ENCODE results near the gene TUBA4B.
"Not testable (repeated sequence)": the region's sequence is repeated elsewhere in the genome, so short reads cannot be mapped to it uniquely, and the experiment has no call there.

Gene TUBA4B

DNA sequence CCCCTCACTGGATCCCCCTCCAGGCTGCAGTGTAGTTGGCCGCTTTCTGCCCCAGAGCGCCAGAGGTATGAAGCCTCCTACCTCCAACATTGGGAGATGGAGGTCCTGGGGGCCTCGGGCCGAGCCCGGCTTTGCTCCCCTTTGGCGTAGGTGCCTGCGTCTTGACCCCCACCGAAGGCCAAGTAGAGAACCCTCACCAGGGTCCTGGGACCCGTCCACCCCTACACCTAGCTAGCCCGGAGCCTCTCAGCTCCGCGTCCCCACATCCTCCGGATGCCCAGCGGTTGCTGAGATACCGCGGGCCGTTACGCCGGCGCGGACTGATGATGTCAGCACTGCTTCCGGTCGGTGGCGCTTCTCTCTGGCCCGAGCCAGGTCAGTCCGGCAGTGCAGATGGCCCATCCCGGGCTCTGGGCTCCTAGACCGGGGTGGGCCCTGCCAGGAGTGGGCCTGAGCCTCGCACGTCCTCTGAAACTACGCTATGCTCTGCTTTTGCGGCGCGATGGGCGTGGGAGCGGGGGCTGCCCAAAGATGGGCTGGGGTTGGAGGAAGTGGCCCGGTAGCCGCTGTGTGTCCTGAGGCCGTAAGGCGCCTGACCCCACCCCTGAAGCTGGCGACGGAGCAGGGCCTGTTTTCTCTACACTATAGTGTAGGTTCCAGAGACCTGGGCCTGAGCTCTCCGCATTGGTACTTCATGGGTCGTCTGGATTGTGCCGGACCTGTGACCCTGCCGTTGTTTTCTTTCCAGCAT lies 7.7 kb upstream of the TUBA4B start, which contains the start of the genes GLB1L and STK16:
TSS of gene GLB1L (minus strand) at position 297 of the 751 bp plus-strand sequence. CDS start 1,871 bp downstream, outside the sequence.
TSS of gene STK16 (plus strand) at position 332 of the 751 bp plus-strand sequence. CDS start 521 bp downstream, outside the sequence.
- Histone ChIP-seq H3K27ac (peak within 1 kb of the TSS; percentile 71 to 99 (median 93)), H3K4me3 (peak within 1 kb of the TSS; percentile 66 to 92 (median 76))

DNA sequence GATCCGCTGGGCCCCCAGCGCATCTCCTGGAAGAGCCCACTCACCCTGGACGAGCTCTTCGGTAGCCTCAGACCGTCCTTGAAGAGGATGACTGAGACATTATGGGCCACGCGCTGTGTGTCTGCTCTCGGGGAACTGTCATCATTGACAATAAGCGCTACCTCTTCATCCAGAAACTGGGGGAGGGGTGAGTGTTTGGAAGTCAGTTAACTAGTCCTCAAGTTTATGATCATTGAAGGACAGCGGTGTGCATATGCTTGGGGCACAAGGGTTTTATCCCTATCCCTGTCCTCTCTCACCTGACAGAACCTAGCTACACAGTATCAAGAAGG lies 7.2 kb upstream of the TUBA4B start:
- peak overlapping the region; percentile 66 to 92 (median 76) for H3K4me3 ChIP-seq
- H3K27ac ChIP-seq, result peak overlapping the region; percentile 71 to 99 (median 93)

DNA sequence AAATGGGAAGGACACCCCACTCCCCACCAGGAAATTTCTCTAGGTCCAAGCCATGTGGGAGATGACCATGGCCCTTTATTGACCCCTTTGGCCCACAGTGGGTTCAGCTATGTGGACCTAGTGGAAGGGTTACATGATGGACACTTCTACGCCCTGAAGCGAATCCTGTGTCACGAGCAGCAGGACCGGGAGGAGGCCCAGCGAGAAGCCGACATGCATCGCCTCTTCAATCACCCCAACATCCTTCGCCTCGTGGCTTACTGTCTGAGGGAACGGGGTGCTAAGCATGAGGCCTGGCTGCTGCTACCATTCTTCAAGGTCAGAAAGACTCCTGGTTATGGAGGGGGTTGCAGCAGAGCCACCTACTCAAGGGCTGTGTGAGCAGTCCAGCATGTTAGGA lies 6.5 kb upstream of the TUBA4B start:
- H3K27ac ChIP-seq, result peak overlapping the region in 17 of 21 experiments; percentile 33 to 98 (median 91)
- H3K4me3 ChIP-seq, result no peak overlapping the region

DNA sequence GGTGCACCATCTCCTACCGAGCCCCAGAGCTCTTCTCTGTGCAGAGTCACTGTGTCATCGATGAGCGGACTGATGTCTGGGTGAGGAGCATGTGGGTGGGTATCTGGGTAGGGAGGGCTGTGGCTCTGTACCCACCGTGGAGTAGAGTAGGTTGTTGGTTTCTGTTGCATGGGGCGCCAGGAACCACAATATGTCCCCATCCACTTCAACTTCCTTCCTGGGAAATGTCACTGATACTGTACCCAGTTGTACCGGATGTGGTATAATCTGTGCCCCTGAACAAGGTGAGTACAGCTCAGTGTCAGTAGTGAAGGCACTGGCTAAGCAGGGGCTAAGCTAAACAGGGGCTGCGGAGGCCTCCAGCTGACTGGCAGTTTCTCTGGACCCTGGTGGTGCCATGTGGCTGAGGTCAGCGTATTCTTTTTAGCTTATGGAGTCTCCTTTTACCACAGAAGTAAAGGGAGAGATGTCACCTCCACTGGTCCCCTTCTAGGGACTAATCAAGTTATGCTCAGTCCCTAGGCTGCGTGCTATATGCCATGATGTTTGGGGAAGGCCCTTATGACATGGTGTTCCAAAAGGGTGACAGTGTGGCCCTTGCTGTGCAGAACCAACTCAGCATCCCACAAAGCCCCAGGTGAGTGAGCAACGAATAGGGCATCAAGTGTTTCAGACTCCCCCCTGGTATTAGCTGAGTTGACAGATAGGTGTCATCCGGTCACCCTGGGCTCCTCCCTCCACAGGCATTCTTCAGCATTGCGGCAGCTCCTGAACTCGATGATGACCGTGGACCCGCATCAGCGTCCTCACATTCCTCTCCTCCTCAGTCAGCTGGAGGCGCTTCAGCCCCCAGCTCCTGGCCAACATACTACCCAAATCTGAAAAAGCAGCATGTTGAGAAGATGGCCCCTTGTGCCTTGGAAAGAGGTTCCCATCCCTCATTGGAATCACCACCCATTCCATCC lies 5.1 kb upstream of the TUBA4B start:
- H3K4me3 ChIP-seq, result no peak overlapping the region
- H3K27ac ChIP-seq, result peak overlapping the region in 20 of 21 experiments; percentile 57 to 98 (median 86)

DNA sequence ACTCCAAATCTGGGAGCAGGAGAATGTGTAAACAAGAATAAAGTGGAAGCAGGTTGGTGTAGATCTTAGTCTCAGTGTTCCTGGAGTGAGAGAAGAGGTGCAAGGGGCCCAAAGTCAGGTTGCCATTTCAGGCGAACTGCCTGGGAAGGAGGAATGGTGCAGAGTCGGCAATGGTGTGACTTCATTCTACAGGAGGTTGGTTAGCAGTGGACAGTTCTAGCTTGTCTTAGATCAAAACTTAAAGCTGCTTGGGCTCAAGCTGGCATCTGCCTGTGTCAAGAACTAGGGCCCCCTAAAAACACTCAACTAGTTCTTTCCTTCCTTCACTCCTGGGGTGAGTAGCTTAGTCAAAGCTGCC lies 4.2 kb upstream of the TUBA4B start:
- peak overlapping the region in 3 of 7 experiments; percentile 8 to 24 (median 20) for H3K4me3 ChIP-seq

DNA sequence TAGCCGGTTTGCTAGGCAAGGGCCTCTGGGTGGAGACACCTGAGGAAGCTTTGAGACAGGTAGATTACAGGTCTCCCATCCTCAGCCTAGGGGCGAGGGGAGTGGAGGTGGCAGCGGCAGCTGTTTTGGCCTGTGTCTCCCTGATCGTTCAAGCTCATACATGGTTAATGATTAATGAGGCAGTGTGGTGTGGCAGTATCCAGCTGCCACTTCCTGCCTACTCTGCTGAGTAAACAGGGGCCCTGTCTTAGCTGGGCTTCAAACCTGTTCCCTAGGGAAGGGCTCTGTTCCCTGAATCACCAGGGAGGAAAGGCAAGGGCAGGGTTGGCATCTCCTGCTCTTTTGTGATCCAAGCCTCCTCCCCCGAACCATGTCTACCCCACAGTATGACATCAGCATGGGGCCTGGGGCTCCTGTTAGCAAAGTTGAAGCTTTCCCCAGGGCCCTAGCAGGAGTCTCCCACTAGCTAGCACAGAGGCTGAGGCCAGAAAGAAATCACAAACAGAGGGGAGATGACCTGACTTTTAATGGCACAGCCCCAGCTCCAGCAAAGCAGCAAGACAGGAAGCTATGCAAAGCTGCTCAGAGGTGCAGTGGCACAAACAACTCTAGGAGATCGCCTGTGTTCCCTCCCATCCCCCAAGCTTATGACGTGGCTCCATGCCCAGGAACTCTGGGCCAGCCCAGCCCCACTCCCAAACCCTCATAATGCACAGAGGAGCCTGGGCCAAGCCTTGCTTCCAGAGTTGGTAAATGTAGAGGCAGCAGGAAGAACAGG lies 3.7 kb upstream of the TUBA4B start:
- Histone ChIP-seq H3K27ac (peak overlapping the region in 20 of 21 experiments; percentile 57 to 98 (median 86)), H3K4me3 (peak overlapping the region in 6 of 7 experiments; percentile 2 to 75 (median 16))

More for the DNA sequence above, 4.2 kb upstream of the TUBA4B start:
- H3K27ac ChIP-seq, result peak overlapping the region in 20 of 21 experiments; percentile 57 to 98 (median 86)

DNA sequence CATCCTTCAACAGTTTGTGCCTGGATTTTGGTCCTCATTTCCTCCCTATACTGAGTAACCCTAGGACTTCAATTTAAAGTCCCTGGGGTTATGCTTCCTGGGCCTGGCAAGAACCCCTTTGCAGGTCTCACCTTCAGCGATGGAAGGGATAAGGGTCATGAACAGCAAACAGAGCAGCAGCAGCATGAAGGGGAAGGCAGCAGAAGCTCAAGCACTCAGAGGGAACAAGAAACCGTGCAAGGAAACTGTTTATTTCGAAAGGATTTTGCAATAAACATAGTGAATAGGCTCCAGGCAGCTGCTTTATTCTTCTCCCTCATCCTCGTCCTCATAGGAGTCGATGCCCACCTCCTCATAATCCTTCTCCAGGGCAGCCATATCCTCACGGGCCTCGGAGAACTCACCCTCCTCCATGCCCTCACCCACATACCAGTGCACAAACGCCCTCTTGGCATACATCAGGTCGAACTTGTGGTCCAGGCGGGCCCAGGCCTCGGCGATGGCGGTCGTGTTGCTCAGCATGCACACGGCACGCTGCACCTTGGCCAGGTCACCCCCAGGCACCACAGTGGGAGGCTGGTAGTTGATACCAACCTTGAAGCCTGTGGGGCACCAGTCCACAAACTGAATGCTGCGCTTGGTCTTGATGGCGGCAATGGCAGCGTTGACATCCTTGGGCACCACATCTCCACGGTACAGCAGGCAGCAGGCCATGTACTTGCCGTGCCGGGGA lies 2.8 kb upstream of the TUBA4B start:
- Histone ChIP-seq H3K27ac (peak overlapping the region; percentile 15 to 98 (median 82)), H3K4me3 (peak overlapping the region in 5 of 7 experiments; percentile 2 to 75 (median 20))

DNA sequence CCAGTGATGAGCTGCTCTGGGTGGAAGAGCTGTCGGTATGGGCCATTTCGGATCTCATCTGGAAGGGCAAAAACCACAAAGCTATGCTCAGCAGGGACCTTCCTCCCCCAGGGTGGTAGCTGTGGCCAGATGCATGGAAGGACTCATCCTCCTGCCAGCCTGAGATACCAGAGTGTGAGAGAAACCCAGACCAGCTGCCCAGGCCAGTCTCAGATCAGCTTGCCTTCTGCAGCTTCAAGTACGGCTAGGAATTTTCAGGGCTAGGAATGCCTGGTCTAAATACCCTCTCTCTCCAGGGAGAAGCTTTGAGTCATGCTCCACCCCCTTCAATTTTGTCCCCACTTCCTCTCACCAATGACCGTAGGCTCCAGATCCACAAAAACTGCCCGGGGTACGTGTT lies 1.4 kb upstream of the TUBA4B start:
- Histone ChIP-seq H3K4me3 (peak overlapping the region; percentile 50 to 79 (median 67)), H3K27ac (peak overlapping the region in 16 of 21 experiments; percentile 10 to 98 (median 90))

DNA sequence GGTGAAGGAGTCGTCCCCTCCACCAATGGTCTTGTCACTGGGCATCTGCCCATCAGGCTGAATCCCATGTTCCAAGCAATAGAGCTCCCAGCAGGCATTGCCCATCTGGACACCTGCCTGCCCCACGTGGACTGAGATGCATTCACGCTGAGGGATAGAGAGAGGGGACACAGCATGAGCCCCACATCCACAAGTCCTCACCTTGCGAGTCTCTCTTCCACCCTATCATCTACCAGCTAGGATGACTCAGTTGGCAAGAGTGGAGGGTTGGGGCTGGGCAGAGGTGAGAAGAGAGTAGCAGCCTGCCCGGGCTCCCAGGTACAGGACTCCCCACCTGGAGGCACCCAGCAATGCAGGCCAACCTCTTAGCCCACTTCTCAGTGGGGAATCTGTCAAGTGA lies 959 bp upstream of the TUBA4B start:
- Histone ChIP-seq H3K4me3 (peak overlapping the region; percentile 50 to 79 (median 67)), H3K27ac (peak overlapping the region in 20 of 21 experiments; percentile 76 to 98 (median 88))

DNA sequence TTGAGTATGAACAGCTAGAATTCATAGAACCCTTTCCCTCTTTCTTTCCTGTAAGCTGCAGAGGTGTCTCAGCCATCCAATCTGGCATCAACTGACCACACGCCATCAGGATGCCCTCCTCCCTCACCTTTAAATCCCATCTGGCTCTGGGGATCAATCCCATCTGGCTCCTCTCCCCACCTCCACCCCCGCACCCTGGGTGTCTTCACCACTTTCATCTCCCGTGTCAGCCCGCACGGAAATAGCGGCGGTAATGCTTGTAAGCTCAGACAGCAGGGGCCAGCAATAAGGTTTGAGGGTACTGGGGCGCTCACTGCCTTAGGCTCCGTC lies 508 bp upstream of the TUBA4B start:
- Histone ChIP-seq H3K27ac (peak overlapping the region; percentile 43 to 98 (median 87)), H3K4me3 (peak overlapping the region; percentile 50 to 79 (median 67))

DNA sequence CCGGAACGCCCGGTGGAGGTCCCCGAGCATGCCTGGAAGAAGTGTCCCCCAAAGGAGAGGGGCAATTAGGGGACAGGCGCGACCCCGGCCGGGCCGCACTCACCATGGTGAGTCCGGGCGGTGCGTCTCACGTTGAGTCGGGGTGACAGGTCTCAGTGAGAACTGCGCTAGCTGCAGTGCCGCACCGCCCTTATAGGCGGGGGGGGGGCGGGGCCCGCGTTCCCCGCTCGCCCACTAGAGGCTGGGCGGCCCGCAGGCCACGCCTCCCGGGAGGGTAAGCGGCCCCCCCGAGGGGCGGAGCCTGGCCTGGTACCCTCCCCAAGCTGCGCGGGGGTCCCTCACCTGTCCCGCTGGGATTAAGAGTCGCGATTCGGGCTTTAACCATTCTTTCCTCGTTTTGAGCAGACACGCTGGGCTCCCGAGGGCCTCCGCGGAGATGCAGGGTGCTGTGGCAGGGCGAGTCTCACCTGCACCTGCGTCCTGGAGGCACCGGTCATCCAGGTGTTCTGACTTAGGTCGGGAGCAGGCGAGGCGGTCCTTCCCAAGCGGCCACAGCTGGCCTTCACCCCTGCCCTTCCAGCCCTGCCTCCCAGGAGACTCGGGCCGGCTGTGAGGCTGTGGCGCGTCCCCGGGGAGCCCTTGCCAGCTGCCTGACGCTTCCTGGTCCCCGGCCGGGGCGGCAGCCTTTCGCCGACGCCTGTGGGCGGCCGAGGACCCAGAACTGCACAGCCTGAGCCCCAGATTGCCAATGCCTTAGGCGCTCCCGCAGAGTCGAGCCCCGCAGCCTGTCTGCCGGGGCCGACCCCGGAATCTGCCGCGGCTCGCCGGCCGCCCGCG lies 928 bp downstream of the TUBA4B start, which contains the start of gene TUBA4A:
TSS of gene TUBA4A (minus strand) at position 166 of the 837 bp plus-strand sequence. CDS start at position 106, 60 bp downstream.
- Histone ChIP-seq H3K27ac (peak within 1 kb of the TSS; percentile 50 to 98 (median 87)), H3K4me3 (peak within 1 kb of the TSS; percentile 50 to 79 (median 67))

DNA sequence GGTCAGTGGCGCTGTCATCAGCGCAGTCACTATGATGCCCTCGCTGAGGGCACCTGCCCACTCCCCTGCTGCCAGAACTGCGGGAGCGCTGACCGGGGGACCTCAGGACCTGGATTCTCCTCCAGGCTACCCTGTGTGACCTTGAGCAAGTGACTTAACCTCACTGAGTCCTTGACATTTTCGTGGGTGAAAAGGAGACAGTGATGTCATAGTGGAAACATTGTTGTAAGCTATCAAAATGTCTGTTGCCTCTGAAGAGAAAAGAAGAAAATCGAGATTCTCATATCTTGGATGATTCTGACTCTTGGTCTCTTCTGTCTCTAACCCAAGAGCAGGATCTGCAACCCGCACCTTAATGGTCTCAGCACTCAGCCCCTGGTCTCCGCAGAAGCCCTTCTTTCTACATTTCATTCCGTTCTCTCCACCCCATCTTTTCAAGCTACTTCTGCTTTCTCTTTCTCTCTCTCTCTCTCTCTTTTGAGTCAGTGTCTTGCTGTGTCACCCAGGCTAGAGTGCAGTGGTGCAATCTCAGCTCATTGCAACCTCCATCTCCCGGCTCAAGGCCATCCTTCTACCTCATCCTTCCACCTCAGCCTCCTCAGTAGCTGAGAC lies 1.7 kb downstream of the TUBA4B start:
- peak overlapping the region; percentile 50 to 79 (median 67) for H3K4me3 ChIP-seq
- H3K27ac ChIP-seq, result peak overlapping the region; percentile 50 to 98 (median 84)

DNA sequence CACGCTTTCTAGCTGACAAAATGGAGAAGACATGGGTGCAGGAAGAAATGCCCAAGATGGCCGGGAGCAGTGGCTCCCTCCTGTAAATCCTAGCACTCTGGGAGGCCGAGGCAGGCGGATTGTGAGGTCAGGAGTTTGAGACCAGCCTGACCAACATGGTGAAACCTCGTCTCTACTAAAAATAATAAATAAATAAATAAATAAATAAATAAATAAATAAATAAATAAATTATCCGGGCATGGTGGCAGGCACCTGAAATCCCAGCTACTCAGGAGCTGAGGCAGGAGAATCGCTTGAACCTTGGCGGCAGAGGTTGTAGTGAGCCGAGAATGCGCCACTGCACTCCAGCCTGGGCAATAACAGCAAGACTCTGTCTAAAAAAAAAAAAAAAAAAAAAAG lies 5.9 kb downstream of the TUBA4B start:
- H3K27ac ChIP-seq, H3K4me3 ChIP-seq: not testable (repeated sequence)

DNA sequence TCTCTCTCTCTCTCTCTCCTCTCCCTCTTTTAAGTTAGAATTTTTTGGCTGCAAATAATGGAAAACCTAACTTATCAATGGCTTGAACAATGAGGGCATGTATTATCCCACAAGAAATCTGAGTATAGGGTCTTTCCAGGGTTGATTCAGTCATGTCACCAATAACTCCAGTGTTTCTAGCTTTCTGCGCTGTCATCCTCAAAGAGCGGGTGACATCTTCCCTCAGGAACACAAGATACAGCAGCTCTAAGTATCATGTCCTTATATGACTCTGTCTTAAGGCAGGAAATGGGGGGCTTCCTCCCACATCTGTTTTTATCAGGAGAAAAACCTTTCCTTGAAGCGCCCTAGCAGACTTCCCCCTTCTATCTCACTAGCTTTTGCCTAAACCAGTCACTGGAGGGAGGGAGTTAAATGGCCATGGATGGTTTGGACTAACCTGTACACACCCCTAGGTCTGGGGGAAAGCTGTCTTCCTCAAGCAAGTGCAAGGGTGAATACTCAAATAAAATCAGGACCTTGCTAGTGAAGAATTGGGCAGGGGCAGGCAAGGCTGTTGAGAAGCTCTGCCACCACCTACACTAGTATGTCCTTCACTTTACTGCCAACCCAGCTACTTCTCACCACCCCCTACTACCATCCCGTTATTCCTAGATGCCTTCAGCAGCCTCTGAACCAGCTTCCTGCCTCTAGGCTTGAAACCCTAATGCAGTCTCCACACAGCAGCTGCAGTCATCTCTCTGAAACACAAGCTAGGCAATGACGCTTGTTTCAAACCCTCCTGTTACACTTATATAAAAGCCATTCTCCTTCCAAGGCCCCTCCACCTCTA lies 8.2 kb downstream of the TUBA4B start:
- Histone ChIP-seq H3K4me3 (no peak overlapping the region), H3K27ac (no peak overlapping the region)

DNA sequence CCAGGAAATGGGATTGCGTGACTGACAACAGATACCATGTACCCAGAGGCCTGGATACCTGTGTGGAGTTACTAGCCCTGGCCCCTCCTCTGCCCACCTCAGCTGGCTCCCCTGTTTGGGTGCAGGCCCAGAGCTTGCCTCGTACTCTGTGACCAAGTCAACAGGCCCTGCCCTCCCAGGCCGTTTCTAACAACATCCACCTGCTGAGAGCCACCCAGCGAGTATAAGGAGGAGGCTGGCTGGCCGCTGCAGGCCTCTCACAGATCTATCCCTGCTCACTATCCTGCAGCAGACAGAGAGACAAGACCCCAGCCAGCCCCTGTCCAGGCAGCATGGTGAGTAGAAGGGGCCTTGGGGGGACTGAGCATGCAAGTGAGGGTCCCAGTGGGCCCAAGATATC lies 13.2 kb downstream of the TUBA4B start:
- Histone ChIP-seq H3K4me3 (no peak overlapping the region), H3K27ac (no peak overlapping the region)

DNA sequence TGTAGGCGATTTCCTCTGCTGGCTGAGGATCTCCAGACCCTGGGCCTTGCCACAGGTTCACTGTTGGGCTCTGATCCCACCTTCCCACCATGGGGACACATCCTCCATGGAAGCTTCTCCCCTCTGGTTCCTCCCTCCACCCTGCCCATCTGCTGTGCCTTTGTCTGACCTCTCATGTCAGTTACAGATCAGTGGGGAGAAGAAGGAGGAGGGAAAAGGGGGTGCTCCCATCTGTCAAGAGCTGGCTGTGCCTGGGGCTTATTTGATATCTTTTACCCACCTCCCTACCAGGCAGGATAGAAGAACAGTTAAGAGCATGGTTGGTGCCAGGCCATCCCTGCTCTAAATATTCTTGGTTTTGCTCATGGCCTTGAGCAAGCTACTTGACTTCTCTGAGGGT lies 13.8 kb downstream of the TUBA4B start:
- Histone ChIP-seq H3K4me3 (no peak overlapping the region), H3K27ac (no peak overlapping the region)

DNA sequence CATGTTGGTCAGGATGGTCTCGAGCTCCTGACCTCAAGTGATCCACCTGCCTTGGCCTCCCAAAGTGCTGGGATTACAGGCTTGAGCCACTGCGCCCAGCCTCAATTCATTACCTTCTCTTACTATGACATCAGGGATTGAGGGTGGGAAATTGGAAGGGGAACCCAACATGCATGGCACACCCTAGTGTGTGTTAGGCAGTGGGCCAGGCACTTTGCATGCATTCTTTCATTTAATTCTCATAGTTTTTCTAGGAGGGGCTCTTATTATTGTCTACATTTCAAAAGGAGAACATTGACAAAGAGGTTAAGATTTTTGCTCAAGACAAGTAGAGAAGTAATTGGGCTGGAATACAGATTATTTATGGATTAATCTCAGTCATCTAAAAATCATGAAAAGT lies 15.3 kb downstream of the TUBA4B start:
- Histone ChIP-seq H3K4me3 (no peak overlapping the region), H3K27ac (no peak overlapping the region)
